HepG2 (cell line): ENCODE measurements around the gene COQ8A. TPM values are rescaled to one million over a fixed set of nuclear protein-coding genes. Genes with fewer than 3 reads are reported as not detected.

ENCODE experiments used
- ATAC-seq: fragments of 200-7000 bp; cut with Tn5 transposase; 3 replicates; pipeline ENCODE4 v1.9.1; 2020; ENCODE audit warnings: mild to moderate bottlenecking, moderate library complexity
- BruUV-seq: library from RNA; stranded (reverse); fragments of 400-500 nt; replicated peaks from 2 replicates; lab custom pipeline; 2021; lab: Mats Ljungman, UMichigan
- CTCF ChIA-PET: fragments of 300-600 bp; formaldehyde crosslinking; extraction: SDS; loops from one replicate; lab custom pipeline; 2021; ENCODE audit warnings: low total read pairs, inconsistent platforms, low intra/inter-chr PET ratio; lab: Yijun Ruan, JAX
- POLR2A ChIA-PET: fragments of 350-600 bp; sonication (Branson Sonifier 250); formaldehyde crosslinking; loops from one replicate; lab custom pipeline; 2020; ENCODE audit warnings: antibody characterized with exemption, inconsistent platforms; lab: Yijun Ruan, JAX
- DNase-seq: peaks from one replicate; pipeline ENCODE4 v3.0.0-alpha.2; 2015; ENCODE audit warnings: low spot score
- FAIRE-seq: peaks from 3 replicates; lab custom pipeline; 2011; peaks lifted over from hg19 to GRCh38; lab: Jason Lieb, UNC
- H2AFZ ChIP-seq: one replicate; pipeline ENCODE4 v1.6.1; 2011; ENCODE audit warnings: low read length, inconsistent platforms
- H3K27ac ChIP-seq: fragments of 300-600 bp; 3 replicates; pipeline ENCODE4 v1.8.0; 2011; ENCODE audit warnings: mixed run types, mild to moderate bottlenecking, mixed read lengths, low read length, inconsistent platforms; ENCODE audit not compliant: insufficient read depth; ENCODE audit errors: extremely low read length
- H3K27me3 ChIP-seq, 2 experiments: fragments of 200-600 bp in 1 of 2; 2 replicates in 1 of 2; 3 replicates in 1 of 2; pipeline versions ENCODE4 v1.6.0 to v1.8.0; 2011; ENCODE audit warnings: low read length in 2 of 2, mild to moderate bottlenecking in 2 of 2, moderate library complexity in 2 of 2, inconsistent platforms in 1 of 2; ENCODE audit not compliant: insufficient read depth in 2 of 2, control insufficient read depth in 1 of 2
- H3K36me3 ChIP-seq, 2 experiments: fragments of 200-600 bp in 1 of 2; replicated peaks in 1 of 2; 2 replicates in 1 of 2; 3 replicates in 1 of 2; pipeline versions ENCODE4 v1.5.1 to v1.8.0; 2011; ENCODE audit warnings: low read length in 2 of 2, inconsistent platforms in 1 of 2; ENCODE audit not compliant: insufficient read depth in 2 of 2, control insufficient read depth in 1 of 2
- H3K4me1 ChIP-seq: 2 replicates; pipeline ENCODE4 v1.5.1; 2012; ENCODE audit warnings: low read length, inconsistent platforms; ENCODE audit not compliant: insufficient read depth
- H3K4me2 ChIP-seq: 2 replicates; pipeline ENCODE4 v1.6.0; 2011; ENCODE audit warnings: low read depth, low read length, inconsistent platforms
- H3K4me3 ChIP-seq, 3 experiments: fragments of 200-600 bp in 1 of 3; sonication (generic), shearing (Covaris generic) in 1 of 3; replicated peaks in 1 of 3; 2 replicates each; pipeline ENCODE4 v1.5.1; 2011 to 2016; ENCODE audit warnings: low read length in 3 of 3, inconsistent platforms in 2 of 3, low read depth in 2 of 3, mild to moderate bottlenecking in 2 of 3, control low read depth in 1 of 3, mixed read lengths in 1 of 3; ENCODE audit not compliant: insufficient read depth in 1 of 3
- H3K79me2 ChIP-seq: one replicate; pipeline ENCODE4 v1.6.1; 2011; ENCODE audit warnings: low read length, inconsistent platforms; ENCODE audit not compliant: insufficient read depth
- H3K9ac ChIP-seq: 2 replicates; pipeline ENCODE4 v1.6.0; 2011; ENCODE audit warnings: mild to moderate bottlenecking, low read depth, low read length, inconsistent platforms; ENCODE audit not compliant: insufficient read depth
- H3K9me3 ChIP-seq: 2 replicates; pipeline ENCODE4 v1.5.1; 2012; ENCODE audit warnings: mild to moderate bottlenecking, low read length
- H4K20me1 ChIP-seq: 2 replicates; pipeline ENCODE4 v1.6.0; 2011; ENCODE audit warnings: inconsistent platforms, mild to moderate bottlenecking, low read length, moderate library complexity; ENCODE audit not compliant: insufficient read depth
- GTF3A ChIP-seq: sonication (generic); formaldehyde crosslinking; conservative IDR thresholded peaks from 2 replicates; pipeline ENCODE4 v1.4.0; 2020; ENCODE audit warnings: mild to moderate bottlenecking, missing genetic modification reagents
- KDM1A ChIP-seq: IDR thresholded peaks from 2 replicates; pipeline ENCODE4 v1.6.1; 2016; ENCODE audit warnings: missing compliant biosample characterization
- KMT2A ChIP-seq: sonication (generic); formaldehyde crosslinking; IDR thresholded peaks from 2 replicates; pipeline ENCODE4 v1.4.0; 2020; ENCODE audit warnings: missing genetic modification reagents
- NFKBIZ ChIP-seq: IDR thresholded peaks from 2 replicates; pipeline ENCODE4 v1.6.1; 2018; ENCODE audit warnings: missing genetic modification reagents, missing compliant biosample characterization
- PITX1 ChIP-seq: sonication (generic); formaldehyde crosslinking; IDR thresholded peaks from 2 replicates; pipeline ENCODE4 v1.5.1; 2020; ENCODE audit warnings: mild to moderate bottlenecking, missing genetic modification reagents
- SRY ChIP-seq: sonication (generic); formaldehyde crosslinking; IDR thresholded peaks from 2 replicates; pipeline ENCODE4 v1.8.0; 2022; ENCODE audit warnings: mild to moderate bottlenecking, missing genetic modification reagents
- TBX2 ChIP-seq: sonication (generic); formaldehyde crosslinking; IDR thresholded peaks from 2 replicates; pipeline ENCODE4 v1.5.0; 2020; ENCODE audit warnings: missing genetic modification reagents, mild to moderate bottlenecking, borderline replicate concordance
- ZNF136 ChIP-seq: sonication (generic); formaldehyde crosslinking; IDR thresholded peaks from 2 replicates; pipeline ENCODE4 v1.8.1; 2022; ENCODE audit warnings: low read depth, mild to moderate bottlenecking, moderate library complexity, missing genetic modification reagents
- ZNF335 ChIP-seq: sonication (generic); formaldehyde crosslinking; IDR thresholded peaks from 2 replicates; pipeline ENCODE4 v1.4.0; 2020; ENCODE audit warnings: missing genetic modification reagents
- ZNF713 ChIP-seq: sonication (generic); formaldehyde crosslinking; IDR thresholded peaks from 2 replicates; pipeline ENCODE4 v1.4.0; 2020; ENCODE audit warnings: mild to moderate bottlenecking, missing genetic modification reagents
- WGBS: methylation state at CpG from one replicate; pipeline ENCODE4 v1.1.6; 2017; ENCODE audit warnings: low lambda C conversion rate; 5-methylcytosine and 5-hydroxymethylcytosine counted together
- in situ Hi-C: cut with HindIII; loops from 2 replicates; pipeline ENCODE4 v1.10.0; 2017; ENCODE audit warnings: low pct_unique_long_range_greater_than_20kb; ENCODE audit not compliant: extremely low pct_ligation_motif_present
- intact Hi-C: fragments of 100-400 bp; cut with micrococcal nuclease; formaldehyde crosslinking; loops from one replicate; pipeline ENCODE4 v1.10.0; 2022; ENCODE audit not compliant: unreplicated experiment
- polyA plus RNA-seq, 8 experiments: library from polyadenylated mRNA; depleted of rRNA in 3 of 8; stranded (reverse) in 7 of 8; unstranded in 1 of 8; fragments of >200 nt; fragmentation: Illumina TruSeq in 4 of 8; extraction: Trizol in 4 of 8; gene quantifications; 2 replicates each; pipeline versions ENCODE4 v1.2.1 to v1.2.3, GENCODE V29; 2011 to 2016; ENCODE audit warnings: low read depth in 4 of 8, missing spikeins in 1 of 8, mixed read lengths in 1 of 8; ENCODE audit not compliant: insufficient read depth in 1 of 8
- total RNA-seq, 5 experiments: library from RNA; depleted of rRNA; stranded (reverse); fragments of >200 nt; fragmentation: Illumina TruSeq; extraction: Trizol; gene quantifications; 2 replicates each; pipeline ENCODE4 v1.2.3, GENCODE V29; 2016; ENCODE audit warnings: low read depth in 1 of 5
- TF ChIP-seq, protein P1 (sequence below): IDR thresholded peaks from 2 replicates; pipeline ENCODE4 v1.6.1; 2016; ENCODE audit warnings: missing biosample characterization, missing genetic modification reagents, low read depth
- TF ChIP-seq, protein P2 (sequence below): sonication (generic); formaldehyde crosslinking; IDR thresholded peaks from 2 replicates; pipeline ENCODE4 v1.5.0; 2020; ENCODE audit warnings: mild to moderate bottlenecking, missing genetic modification reagents
- TF ChIP-seq, protein P3 (sequence below): sonication (generic); formaldehyde crosslinking; IDR thresholded peaks from 2 replicates; pipeline ENCODE4 v1.5.1; 2020; ENCODE audit warnings: missing genetic modification reagents, mild to moderate bottlenecking, borderline replicate concordance

COQ8A gene
- total and polyA plus RNA-seq, 2 of the 13 experiments (the other 11 are each of a cell fraction or from before 2014, with no cell fraction given): 60.4 to 88.7 TPM

DNA sequence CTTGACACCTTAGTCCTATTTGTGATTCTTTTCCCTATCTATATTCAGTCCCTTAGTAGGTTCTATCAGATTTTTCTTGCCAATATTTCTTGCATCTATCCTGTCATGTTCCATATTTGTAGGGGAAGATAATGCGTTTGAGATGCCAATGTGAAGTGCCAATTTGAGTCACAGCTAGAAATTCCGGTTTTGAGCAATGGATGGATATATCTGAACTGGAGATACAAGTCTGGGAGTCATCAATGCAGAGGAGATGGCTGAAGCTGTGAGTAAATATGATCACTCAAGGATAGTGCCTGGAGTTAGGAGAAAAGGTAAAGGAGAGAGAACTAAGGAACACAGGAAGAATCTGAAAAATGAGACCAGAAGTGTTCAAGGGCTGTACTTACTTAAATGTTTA is 93.8 kb downstream of the COQ8A start:
- Histone ChIP-seq H3K27me3 (no peaks in the 10 kb centered on the region), H4K20me1 (no peaks in the 10 kb centered on the region), H2AFZ (no peak overlapping the region), H3K4me3 (no peak overlapping the region), H3K27ac (no peak overlapping the region), H3K36me3 (peaks cover 0 to 5% of the 10 kb centered on the region in 2 experiments; a peak in 2 of 5 replicates), H3K4me1 (no peaks in the 10 kb centered on the region), H3K9me3 (no peaks in the 10 kb centered on the region), H3K4me2 (no peak overlapping the region), H3K79me2 (no peaks in the 10 kb centered on the region), H3K9ac (no peak overlapping the region)
- BruUV-seq: no TSS peak
- no peak for TF ChIP-seq NFKBIZ (CRISPR knock-in tag)
- TF ChIP-seq KMT2A: no peak
- TF ChIP-seq ZNF335 (CRISPR knock-in tag): no peak
- TF ChIP-seq KDM1A (CRISPR knock-in tag): no peak
- TF ChIP-seq SRY: no peak
- no peak for TF ChIP-seq PITX1 (CRISPR knock-in tag)
- no peak for TF ChIP-seq TBX2
- TF ChIP-seq, protein P1, sequence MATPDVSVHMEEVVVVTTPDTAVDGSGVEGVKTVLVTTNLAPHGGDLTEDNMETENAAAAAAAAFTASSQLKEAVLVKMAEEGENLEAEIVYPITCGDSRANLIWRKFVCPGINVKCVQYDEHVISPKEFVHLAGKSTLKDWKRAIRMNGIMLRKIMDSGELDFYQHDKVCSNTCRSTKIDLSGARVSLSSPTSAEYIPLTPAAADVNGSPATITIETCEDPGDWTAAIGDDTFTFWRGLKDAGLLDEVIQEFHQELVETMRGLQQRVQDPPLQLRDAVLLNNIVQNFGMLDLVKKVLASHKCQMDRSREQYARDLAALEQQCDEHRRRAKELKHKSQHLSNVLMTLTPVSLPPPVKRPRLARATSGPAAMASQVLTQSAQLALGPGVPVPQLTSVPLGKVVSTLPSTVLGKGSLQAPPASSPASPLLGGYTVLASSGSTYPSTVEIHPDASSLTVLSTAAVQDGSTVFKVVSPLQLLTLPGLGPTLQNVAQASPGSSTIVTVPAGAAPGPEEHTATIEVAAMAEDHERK (CRISPR knock-in tag): no peak
- TF ChIP-seq GTF3A (CRISPR knock-in tag): no peak
- POLR2A ChIA-PET: no interaction called here
- no peak for DNase-seq
- intact Hi-C loops (no loop called here), in situ Hi-C loops (no loop called here)
- ATAC-seq: no peak
- CTCF ChIA-PET: no interaction called here
- no peak for FAIRE-seq
- WGBS: 70% methylated on average over 2 of the region's 2 CpGs

DNA sequence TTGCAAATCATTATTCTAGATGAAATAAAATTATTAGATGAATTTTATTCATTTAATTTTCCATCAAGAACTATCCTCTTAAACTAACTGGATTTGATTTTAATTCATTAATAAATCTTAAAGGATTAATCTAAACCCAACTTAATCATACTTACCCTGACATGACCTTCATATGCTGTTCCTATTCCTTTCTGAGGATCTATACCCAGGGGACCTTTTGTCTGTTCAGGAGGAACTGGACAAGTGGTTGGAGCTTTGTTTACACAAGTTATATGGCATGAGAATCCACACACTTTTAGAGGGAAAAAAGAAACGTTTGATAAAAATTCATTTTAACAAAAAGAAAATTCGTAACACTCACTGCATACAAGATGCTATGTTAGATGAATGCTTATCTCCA is 95.2 kb downstream of the COQ8A start:
- Histone ChIP-seq H3K79me2 (no peaks in the 10 kb centered on the region), H3K9ac (no peak overlapping the region), H3K4me3 (no peak overlapping the region), H3K36me3 (peaks cover 0 to 4% of the 10 kb centered on the region in 2 experiments; a peak in 2 of 5 replicates), H3K4me2 (no peak overlapping the region), H4K20me1 (no peaks in the 10 kb centered on the region), H2AFZ (no peak overlapping the region), H3K9me3 (no peaks in the 10 kb centered on the region), H3K27me3 (no peaks in the 10 kb centered on the region), H3K27ac (no peak overlapping the region), H3K4me1 (no peaks in the 10 kb centered on the region)
- no peak for DNase-seq
- ATAC-seq: no peak
- ChIA-PET POLR2A (no interaction called here), CTCF (no interaction called here)
- no TSS peak for BruUV-seq
- no peak for FAIRE-seq
- intact Hi-C loops (no loop called here), in situ Hi-C loops (no loop called here)
- 86% methylated on average over 2 of the region's 2 CpGs for WGBS
- TF ChIP-seq, protein P2, sequence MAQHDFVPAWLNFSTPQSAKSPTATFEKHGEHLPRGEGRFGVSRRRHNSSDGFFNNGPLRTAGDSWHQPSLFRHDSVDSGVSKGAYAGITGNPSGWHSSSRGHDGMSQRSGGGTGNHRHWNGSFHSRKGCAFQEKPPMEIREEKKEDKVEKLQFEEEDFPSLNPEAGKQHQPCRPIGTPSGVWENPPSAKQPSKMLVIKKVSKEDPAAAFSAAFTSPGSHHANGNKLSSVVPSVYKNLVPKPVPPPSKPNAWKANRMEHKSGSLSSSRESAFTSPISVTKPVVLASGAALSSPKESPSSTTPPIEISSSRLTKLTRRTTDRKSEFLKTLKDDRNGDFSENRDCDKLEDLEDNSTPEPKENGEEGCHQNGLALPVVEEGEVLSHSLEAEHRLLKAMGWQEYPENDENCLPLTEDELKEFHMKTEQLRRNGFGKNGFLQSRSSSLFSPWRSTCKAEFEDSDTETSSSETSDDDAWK: no peak
- TF ChIP-seq ZNF136 (no peak), ZNF713 (CRISPR knock-in tag) (no peak)
- TF ChIP-seq, protein P3, sequence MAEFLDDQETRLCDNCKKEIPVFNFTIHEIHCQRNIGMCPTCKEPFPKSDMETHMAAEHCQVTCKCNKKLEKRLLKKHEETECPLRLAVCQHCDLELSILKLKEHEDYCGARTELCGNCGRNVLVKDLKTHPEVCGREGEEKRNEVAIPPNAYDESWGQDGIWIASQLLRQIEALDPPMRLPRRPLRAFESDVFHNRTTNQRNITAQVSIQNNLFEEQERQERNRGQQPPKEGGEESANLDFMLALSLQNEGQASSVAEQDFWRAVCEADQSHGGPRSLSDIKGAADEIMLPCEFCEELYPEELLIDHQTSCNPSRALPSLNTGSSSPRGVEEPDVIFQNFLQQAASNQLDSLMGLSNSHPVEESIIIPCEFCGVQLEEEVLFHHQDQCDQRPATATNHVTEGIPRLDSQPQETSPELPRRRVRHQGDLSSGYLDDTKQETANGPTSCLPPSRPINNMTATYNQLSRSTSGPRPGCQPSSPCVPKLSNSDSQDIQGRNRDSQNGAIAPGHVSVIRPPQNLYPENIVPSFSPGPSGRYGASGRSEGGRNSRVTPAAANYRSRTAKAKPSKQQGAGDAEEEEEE: no peak
